Right kidney (tissue), 1 donor: ENCODE data around the gene DHX58.

Experiments
- DNase-seq: peaks from one replicate; pipeline ENCODE4 v3.0.0-alpha.2; 2016

The DHX58 gene

GRCh38 chr17:42109086-42109485 lies 3.4 kb downstream of the DHX58 start:
- DNase-seq: no peak

GRCh38 chr17:42107597-42108576 lies 4.6 kb downstream of the DHX58 start:
- peak; percentile 55 for DNase-seq

- DNase-seq: no peak
These were observed 5.4 kb downstream of the DHX58 start for GRCh38 chr17:42107124-42107523.

- DNase-seq: no peak
These were observed 6.5 kb downstream of the DHX58 start for GRCh38 chr17:42106009-42106408.

- no peak for DNase-seq
These were observed 8.2 kb downstream of the DHX58 start for GRCh38 chr17:42104264-42104663.

- DNase-seq: no peak
These were observed 9.1 kb downstream of the DHX58 start for GRCh38 chr17:42103221-42103954.

GRCh38 chr17:42101513-42102292 lies 10.8 kb downstream of the DHX58 start:
- DNase-seq: peak; percentile 48

GRCh38 chr17:42098730-42099399 lies 13.6 kb downstream of the DHX58 start:
- DNase-seq: no peak

GRCh38 chr17:42097691-42098631 lies 14.6 kb downstream of the DHX58 start, which contains the start of gene ZNF385C:
Gene ZNF385C (minus strand): TSS chr17:42098473. CDS start chr17:42063056, 35,417 bp downstream.
- DNase-seq: peak; percentile 46

GRCh38 chr17:42096360-42097111 lies 16.0 kb downstream of the DHX58 start:
- DNase-seq: no peak

GRCh38 chr17:42094375-42095069 lies 18.0 kb downstream of the DHX58 start:
- DNase-seq: no peak

GRCh38 chr17:42092939-42093338 lies 19.6 kb downstream of the DHX58 start:
- no peak for DNase-seq

GRCh38 chr17:42090964-42091790 lies 21.3 kb downstream of the DHX58 start:
- no peak for DNase-seq

- no peak for DNase-seq
These were observed 23.8 kb downstream of the DHX58 start for GRCh38 chr17:42088736-42089135.

- no peak for DNase-seq
These were observed 24.5 kb downstream of the DHX58 start for GRCh38 chr17:42087736-42088705.

- no peak for DNase-seq
These were observed 25.3 kb downstream of the DHX58 start for GRCh38 chr17:42087042-42087701.
